KG1 (cell line): ENCODE data around the gene FBXO24.

Source experiments
- DNase-seq: peaks from one replicate; lab custom pipeline; 2025; lab: John Stamatoyannopoulos, UW

FBXO24 gene

GRCh38 chr7:100591596-100591995 is 5.5 kb downstream of the FBXO24 start:
- no peak for DNase-seq

GRCh38 chr7:100595188-100595587 is 9.1 kb downstream of the FBXO24 start:
- DNase-seq, result no peak

DNA sequence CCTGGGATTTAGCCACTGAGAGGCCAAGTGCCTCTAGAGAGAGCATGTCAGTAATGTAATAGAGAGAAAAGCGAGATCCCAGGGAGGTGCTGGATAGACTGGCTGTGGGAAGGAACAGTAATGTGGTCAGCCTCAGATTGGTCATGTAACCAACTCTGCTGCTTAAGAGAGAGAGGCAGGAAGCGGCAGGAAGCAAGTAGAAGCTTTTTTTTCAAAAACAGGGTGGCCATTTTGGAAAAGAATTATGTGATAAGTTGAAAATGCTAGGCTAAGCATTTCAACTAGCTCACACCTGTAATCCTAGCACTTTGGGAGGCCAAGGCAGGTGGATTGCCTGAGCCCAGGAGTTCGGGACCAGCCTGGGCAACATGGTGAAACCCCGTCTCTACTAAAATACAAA is 12.3 kb downstream of the FBXO24 start:
- no peak for DNase-seq

- no peak for DNase-seq
Measured at GRCh38 chr7:100599911-100600729, 14.0 kb downstream of the FBXO24 start.

DNA sequence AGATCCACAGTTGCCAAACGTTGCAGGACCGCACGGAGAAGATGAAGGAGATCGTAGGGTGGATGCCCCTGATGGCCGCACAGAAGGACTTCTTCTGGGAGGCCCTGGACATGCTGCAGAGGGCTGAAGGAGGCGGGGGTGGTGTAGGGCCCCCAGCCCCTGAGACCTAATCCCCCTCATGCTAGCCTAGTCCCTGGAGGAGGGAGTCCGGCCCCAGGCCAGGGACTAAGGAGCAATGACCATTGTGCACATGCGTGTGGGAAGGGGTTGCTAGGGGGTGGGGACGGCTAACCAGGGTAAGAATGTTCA is 14.6 kb downstream of the FBXO24 start:
- no peak for DNase-seq

DNA sequence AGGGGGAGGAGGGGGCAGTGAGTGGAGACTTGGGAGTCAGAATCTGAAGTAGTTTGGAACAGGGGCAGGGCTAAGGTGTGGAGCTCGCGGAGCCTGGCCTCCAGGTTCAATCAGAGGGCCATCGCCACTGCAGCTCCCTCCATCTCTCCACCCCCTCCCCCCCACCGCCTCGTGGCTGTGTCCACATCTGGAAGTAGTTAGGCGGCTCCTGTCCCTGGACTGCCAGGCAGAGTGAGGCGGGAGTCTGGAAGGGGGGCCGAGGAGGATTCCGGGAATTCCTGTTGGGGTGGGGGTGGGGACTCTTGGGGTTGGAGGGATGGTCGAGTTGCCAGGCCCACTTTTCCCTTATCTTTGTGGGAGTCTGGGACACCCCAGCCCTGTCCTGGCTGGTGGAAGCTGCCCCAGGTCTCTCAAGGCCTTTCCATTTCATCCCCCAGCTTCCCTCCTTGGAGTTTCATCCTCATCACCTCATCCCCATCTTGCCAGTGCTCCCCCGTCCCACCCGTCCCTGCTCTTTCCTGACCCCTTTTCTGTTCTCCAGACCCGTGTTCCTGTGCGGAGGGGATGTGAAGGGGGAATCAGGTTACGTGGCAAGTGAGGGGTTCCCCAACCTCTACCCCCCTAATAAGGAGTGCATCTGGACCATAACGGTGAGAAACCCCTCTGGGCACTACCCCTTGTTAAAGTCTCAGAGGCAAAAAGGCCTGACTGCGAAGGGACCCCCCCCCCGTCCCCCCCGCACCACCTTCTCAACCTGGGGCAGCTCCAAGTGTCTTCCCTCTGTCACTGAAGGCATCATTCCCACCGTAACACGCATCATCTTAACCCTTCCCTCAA is 17.0 kb downstream of the FBXO24 start:
- no peak for DNase-seq

GRCh38 chr7:100603726-100604027 is 17.5 kb downstream of the FBXO24 start:
- no peak for DNase-seq

GRCh38 chr7:100604028-100604975 is 18.2 kb downstream of the FBXO24 start:
- DNase-seq, result peak; percentile 25

- no peak for DNase-seq
Measured at GRCh38 chr7:100604976-100605911, 19.1 kb downstream of the FBXO24 start.

GRCh38 chr7:100606313-100606712 is 20.2 kb downstream of the FBXO24 start:
- no peak for DNase-seq

- no peak for DNase-seq
Measured at GRCh38 chr7:100607111-100607510, 21.0 kb downstream of the FBXO24 start.

DNA sequence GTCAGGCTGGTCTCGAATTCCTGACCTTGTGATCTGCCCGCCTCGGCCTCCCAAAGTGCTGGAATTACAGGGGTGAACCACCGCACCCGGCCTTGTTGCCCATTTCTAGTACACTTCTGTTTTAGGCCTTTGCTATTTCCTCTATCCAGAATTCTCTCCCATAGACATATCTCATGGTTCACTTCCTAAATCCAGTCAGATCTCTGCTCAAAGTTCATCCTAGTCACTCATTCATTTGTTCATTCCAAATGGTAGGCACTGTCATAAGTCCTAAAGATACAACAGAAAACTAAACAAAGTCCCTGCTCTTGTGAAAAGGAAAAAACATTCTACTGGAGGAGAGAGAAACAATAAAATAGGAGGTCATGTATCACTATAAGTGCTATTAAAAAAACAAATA is 23.8 kb downstream of the FBXO24 start:
- no peak for DNase-seq

- DNase-seq, result peak; percentile 83
Measured at GRCh38 chr7:100611983-100612729, 26.0 kb downstream of the FBXO24 start, which contains the start of gene MOSPD3. Gene MOSPD3 (plus strand): TSS chr7:100612540. CDS start chr7:100612792, 252 bp downstream.

DNA sequence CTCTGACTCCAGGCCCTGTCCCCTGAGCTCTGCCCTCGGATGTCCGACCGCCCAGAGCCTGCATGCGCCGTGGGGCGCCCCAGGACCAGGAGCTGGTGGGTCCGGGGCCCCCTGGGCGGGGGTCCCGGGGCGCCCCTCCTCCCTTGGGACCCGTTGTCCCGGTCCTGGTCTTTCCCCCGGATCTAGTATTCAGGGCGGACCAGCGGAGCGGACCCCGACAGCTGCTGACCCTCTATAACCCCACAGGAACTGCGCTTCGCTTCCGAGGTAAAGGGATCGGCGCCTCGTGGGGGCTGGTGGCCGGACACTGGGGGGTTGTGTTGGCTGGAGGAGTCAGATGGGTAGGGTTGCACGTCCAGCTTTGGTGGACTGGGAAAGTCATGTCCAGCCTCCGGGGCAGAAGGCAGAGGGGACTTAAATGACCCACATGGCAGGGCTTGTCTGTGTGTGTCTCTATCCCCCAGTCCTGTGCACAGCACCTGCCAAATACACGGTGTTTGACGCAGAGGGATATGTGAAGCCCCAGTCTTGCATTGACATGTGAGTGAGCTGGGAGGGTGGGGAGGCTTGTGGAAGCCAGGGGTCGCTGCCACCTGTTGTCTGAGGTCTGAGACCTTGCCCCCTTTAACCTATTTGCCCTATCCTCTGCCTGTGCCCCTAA is 26.7 kb downstream of the FBXO24 start:
- DNase-seq, result no peak

GRCh38 chr7:100613412-100614175 is 27.5 kb downstream of the FBXO24 start:
- no peak for DNase-seq

- no peak for DNase-seq
Measured at GRCh38 chr7:100614308-100614861, 28.3 kb downstream of the FBXO24 start.

DNA sequence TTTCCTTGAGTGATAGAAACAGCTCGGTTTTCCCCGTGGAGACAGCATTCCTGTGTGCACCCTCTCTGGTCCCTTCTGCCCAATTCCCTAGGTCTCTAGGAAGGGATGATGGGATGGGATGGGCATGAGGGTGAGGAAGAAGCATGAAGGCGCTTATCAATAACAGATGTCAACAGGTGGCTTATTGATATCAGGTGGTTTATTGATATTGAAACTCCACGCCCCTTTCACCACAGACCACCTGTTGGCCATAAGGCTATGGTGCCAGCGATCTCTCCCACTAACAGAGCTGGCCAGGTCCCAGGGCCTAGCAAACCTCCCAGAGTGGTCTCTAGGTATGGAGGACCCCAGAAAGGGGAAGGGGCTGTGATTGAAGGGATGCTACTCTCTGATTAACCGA is 34.1 kb downstream of the FBXO24 start:
- no peak for DNase-seq

DNA sequence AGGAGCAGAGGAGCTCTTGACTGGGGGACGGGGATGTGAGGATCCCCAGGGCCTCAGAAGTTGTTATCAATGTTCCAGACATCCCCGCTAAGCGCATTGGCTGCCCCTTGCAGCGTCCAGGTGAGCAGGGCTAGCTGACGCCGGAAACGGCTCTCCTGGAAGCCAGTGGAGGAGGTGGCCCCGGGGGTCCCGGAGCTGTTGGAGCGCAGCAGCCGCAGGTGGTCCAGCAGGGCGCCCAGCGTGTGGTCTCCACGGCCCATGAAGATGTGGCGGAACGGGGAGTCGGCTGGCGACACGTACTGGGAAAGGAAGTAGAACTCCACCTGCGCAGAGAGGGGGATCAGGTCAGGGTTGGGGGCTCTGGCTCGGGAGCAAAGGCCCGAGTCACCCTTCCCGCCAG is 34.7 kb downstream of the FBXO24 start:
- no peak for DNase-seq

GRCh38 chr7:100621554-100621953 is 35.4 kb downstream of the FBXO24 start:
- DNase-seq, result no peak
